Coronary artery (tissue), 2 donors: Measurements from ENCODE around the gene HOXA9.

Experiments used
- DNase-seq: peaks from one replicate; pipeline ENCODE4 v3.0.0-alpha.2; 2017; ENCODE audit warnings: low spot score
- H3K27ac ChIP-seq, 2 donors: fragments of 200-600 bp; sonication (generic); one replicate each; pipeline ENCODE4 v1.5.1; 2016 to 2019
- H3K4me3 ChIP-seq: fragments of 200-600 bp; sonication (generic); 2 replicates; pipeline ENCODE4 v1.5.1; 2016; ENCODE audit warnings: mild to moderate bottlenecking, moderate library complexity
- CTCF ChIP-seq: fragments of 200-600 bp; sonication (generic); IDR thresholded peaks from one replicate; pipeline ENCODE4 v1.5.1; 2019; ENCODE audit warnings: antibody characterized with exemption

Gene HOXA9

GRCh38 chr7:27182285-27182841 is 17.0 kb upstream of the HOXA9 start:
- TF ChIP-seq CTCF: no peak
- DNase-seq: peak; percentile 21
- Histone ChIP-seq H3K4me3 (no peak overlapping the region), H3K27ac (no peak overlapping the region)

- peak; percentile 60 for DNase-seq
- Histone ChIP-seq H3K4me3 (no peak overlapping the region), H3K27ac (no peak overlapping the region)
- no peak for TF ChIP-seq CTCF
Measured at GRCh38 chr7:27181795-27182275, 16.5 kb upstream of the HOXA9 start.

- no peak for DNase-seq
- no peak overlapping the region for H3K27ac ChIP-seq
- H3K4me3 ChIP-seq: no peak overlapping the region
- no peak for TF ChIP-seq CTCF
Measured at GRCh38 chr7:27180431-27181420, 15.4 kb upstream of the HOXA9 start.

- TF ChIP-seq CTCF: peak; percentile 66
- H3K27ac ChIP-seq: no peak overlapping the region
- H3K4me3 ChIP-seq: peak overlapping the region; percentile 45
Measured at GRCh38 chr7:27179503-27180430, 14.4 kb upstream of the HOXA9 start.

GRCh38 chr7:27179030-27179429 is 13.7 kb upstream of the HOXA9 start:
- Histone ChIP-seq H3K27ac (no peak overlapping the region), H3K4me3 (no peak overlapping the region)
- DNase-seq: no peak
- no peak for TF ChIP-seq CTCF

More at GRCh38 chr7:27179503-27180430, 14.4 kb upstream of the HOXA9 start:
- no peak for DNase-seq

- H3K4me3 ChIP-seq: no peak overlapping the region
- no peak for DNase-seq
- no peak overlapping the region for H3K27ac ChIP-seq
- TF ChIP-seq CTCF: no peak
Measured at GRCh38 chr7:27178366-27178765, 13.0 kb upstream of the HOXA9 start.
